Activated T-helper 17 cell treated with anti-CD3 and anti-CD28 coated beads, Interleukin-2, amount 50 U/mL, for 72 hours (primary cell): ENCODE measurements around the gene RBM24. TPM values are rescaled to one million over a fixed set of nuclear protein-coding genes. Genes with fewer than 3 reads are reported as not detected.

Experiments
- ATAC-seq: fragments of 150-1000 bp; cut with Tn5 transposase; replicated peaks from 2 replicates; pipeline ENCODE4 v1.10.0; 2021; ENCODE audit warnings: mild to moderate bottlenecking, moderate library complexity
- H3K27ac Mint-ChIP-seq: one replicate; pipeline ENCODE4 v1.8.0; 2022; ENCODE audit warnings: mixed read lengths
- H3K27me3 Mint-ChIP-seq: one replicate; pipeline ENCODE4 v1.8.0; 2022; ENCODE audit warnings: mixed read lengths
- H3K36me3 Mint-ChIP-seq: one replicate; pipeline ENCODE4 v1.8.0; 2022; ENCODE audit warnings: low read depth, mild to moderate bottlenecking, mixed read lengths
- H3K4me1 Mint-ChIP-seq: one replicate; pipeline ENCODE4 v1.8.0; 2022; ENCODE audit warnings: mixed read lengths
- H3K4me3 Mint-ChIP-seq: one replicate; pipeline ENCODE4 v1.8.0; 2022; ENCODE audit warnings: mild to moderate bottlenecking, mixed read lengths
- H3K9me3 Mint-ChIP-seq: one replicate; pipeline ENCODE4 v1.8.0; 2022; ENCODE audit warnings: mixed read lengths
- total RNA-seq, 2 donors: library from RNA; stranded (reverse); gene quantifications; one replicate each; pipeline ENCODE4 v1.2.3, GENCODE V29; 2022

RBM24 gene
- total RNA-seq, 2 donors from 2014 or later: not detected

GRCh38 chr6:17343215-17343614 lies 62.1 kb downstream of the RBM24 start:
- no peak overlapping the region for H3K4me3 Mint-ChIP-seq
- no peaks in the 10 kb centered on the region for H3K4me1 Mint-ChIP-seq
- H3K27me3 Mint-ChIP-seq: peaks cover 10% of the 10 kb centered on the region
- H3K36me3 Mint-ChIP-seq: no peaks in the 10 kb centered on the region
- no peak for ATAC-seq
- no peaks in the 10 kb centered on the region for H3K9me3 Mint-ChIP-seq
- no peak overlapping the region for H3K27ac Mint-ChIP-seq

Other genes with a start within 250 kb of the RBM24 start
- under 1 TPM; 0.37 to 0.71 TPM for gene STMND1, start 179.3 kb upstream of the RBM24 start, total RNA-seq
- not detected for gene CAP2, start 112.2 kb downstream of the RBM24 start, total RNA-seq